ENCODE data around the gene TMEM44. TPM values are rescaled to one million over a fixed set of nuclear protein-coding genes. Genes with fewer than 3 reads are reported as not detected.

The TMEM44 gene
- total RNA-seq, 1 experiment from 2014 or later, result 11.8 TPM

- Histone ChIP-seq H3K4me1 (no peaks in the 10 kb centered on the region), H3K36me3 (ENCODE audit: control insufficient read depth, insufficient read depth, low read length) (no peaks in the 10 kb centered on the region; the same call in 1 of the 2 replicates), H3K27me3 (replicated peaks; ENCODE audit: control insufficient read depth, insufficient read depth, low read length) (no peaks in the 10 kb centered on the region), H3K4me3 (ENCODE audit: low read depth, low read length) (no peak overlapping the region), H3K9me3 (no peaks in the 10 kb centered on the region)
- no TSS peak for BruUV-seq (replicated peaks)
- no peak overlapping the region for H3K4me3 Mint-ChIP-seq (ENCODE audit: unreplicated experiment)
- CTCF ChIA-PET, result no interaction called here
- no peaks in the 10 kb centered on the region for H3K4me1 Mint-ChIP-seq (ENCODE audit: low read depth, unreplicated experiment)
- TF ChIP-seq CTCF (IDR thresholded peaks at IDR 0.05; ENCODE audit: insufficient read depth in 1 of 2, low read depth in 1 of 2, low read length in 1 of 2, severe bottlenecking in 1 of 2, unreplicated experiment in 1 of 2), result no peak
- H3K27ac Mint-ChIP-seq (ENCODE audit: unreplicated experiment), result no peak overlapping the region
- H3K9me3 Mint-ChIP-seq (ENCODE audit: unreplicated experiment), result no peaks in the 10 kb centered on the region
- H3K36me3 Mint-ChIP-seq (ENCODE audit: insufficient read depth, unreplicated experiment), result peaks cover 50% of the 10 kb centered on the region
- POLR2A ChIA-PET, result no interaction called here
- intact Hi-C loops (cut with micrococcal nuclease; ENCODE audit: unreplicated experiment), result no loop called here
- H3K27me3 Mint-ChIP-seq (ENCODE audit: insufficient read depth, unreplicated experiment), result no peaks in the 10 kb centered on the region
- DNase-seq, result no peak
Measured at GRCh38 chr3:194657439-194657838, 24.2 kb upstream of the TMEM44 start.

GRCh38 chr3:194654443-194654842 is 21.2 kb upstream of the TMEM44 start:
- Mint-ChIP-seq H3K4me1 (ENCODE audit: low read depth, unreplicated experiment) (no peaks in the 10 kb centered on the region), H3K9me3 (ENCODE audit: unreplicated experiment) (no peaks in the 10 kb centered on the region), H3K27ac (ENCODE audit: unreplicated experiment) (no peak overlapping the region), H3K36me3 (ENCODE audit: insufficient read depth, unreplicated experiment) (peaks cover 75% of the 10 kb centered on the region), H3K27me3 (ENCODE audit: insufficient read depth, unreplicated experiment) (no peaks in the 10 kb centered on the region), H3K4me3 (ENCODE audit: unreplicated experiment) (no peak overlapping the region)
- ChIA-PET POLR2A (no interaction called here), CTCF (no interaction called here)
- H3K4me1 ChIP-seq, result no peaks in the 10 kb centered on the region
- intact Hi-C loops (cut with micrococcal nuclease; ENCODE audit: unreplicated experiment), result no loop called here
- no peak overlapping the region for H3K4me3 ChIP-seq (ENCODE audit: low read depth, low read length)
- no peaks in the 10 kb centered on the region for H3K9me3 ChIP-seq
- DNase-seq, result no peak
- BruUV-seq (replicated peaks), result no TSS peak
- no peak for TF ChIP-seq CTCF (IDR thresholded peaks at IDR 0.05; ENCODE audit: insufficient read depth in 1 of 2, low read depth in 1 of 2, low read length in 1 of 2, severe bottlenecking in 1 of 2, unreplicated experiment in 1 of 2)
- H3K36me3 ChIP-seq (ENCODE audit: control insufficient read depth, insufficient read depth, low read length), result no peaks in the 10 kb centered on the region; the same call in 1 of the 2 replicates
- H3K27me3 ChIP-seq (replicated peaks; ENCODE audit: control insufficient read depth, insufficient read depth, low read length), result no peaks in the 10 kb centered on the region

GRCh38 chr3:194647747-194648146 is 14.5 kb upstream of the TMEM44 start:
- POLR2A ChIA-PET, result no interaction called here
- CTCF ChIA-PET, result no interaction called here

More at GRCh38 chr3:194647747-194648146, 14.5 kb upstream of the TMEM44 start:
- no peak for TF ChIP-seq CTCF (IDR thresholded peaks at IDR 0.05; ENCODE audit: insufficient read depth in 1 of 2, low read depth in 1 of 2, low read length in 1 of 2, severe bottlenecking in 1 of 2, unreplicated experiment in 1 of 2)
- Mint-ChIP-seq H3K27ac (ENCODE audit: unreplicated experiment) (no peak overlapping the region), H3K9me3 (ENCODE audit: unreplicated experiment) (no peaks in the 10 kb centered on the region), H3K4me3 (ENCODE audit: unreplicated experiment) (no peak overlapping the region), H3K27me3 (ENCODE audit: insufficient read depth, unreplicated experiment) (no peaks in the 10 kb centered on the region), H3K36me3 (ENCODE audit: insufficient read depth, unreplicated experiment) (peaks cover 56% of the 10 kb centered on the region), H3K4me1 (ENCODE audit: low read depth, unreplicated experiment) (no peaks in the 10 kb centered on the region)
- Histone ChIP-seq H3K36me3 (ENCODE audit: control insufficient read depth, insufficient read depth, low read length) (no peaks in the 10 kb centered on the region; the same call in 1 of the 2 replicates), H3K27me3 (replicated peaks; ENCODE audit: control insufficient read depth, insufficient read depth, low read length) (no peaks in the 10 kb centered on the region), H3K4me1 (no peaks in the 10 kb centered on the region), H3K4me3 (ENCODE audit: low read depth, low read length) (no peak overlapping the region), H3K9me3 (no peaks in the 10 kb centered on the region)
- intact Hi-C loops (cut with micrococcal nuclease; ENCODE audit: unreplicated experiment), result no loop called here
- BruUV-seq (replicated peaks), result no TSS peak
- DNase-seq, result no peak
